ENCODE results near the gene CBS.
"Not testable (repeated sequence)": the region's sequence is repeated elsewhere in the genome, so short reads cannot be mapped to it uniquely, and the experiment has no call there.

GRCh38 chr21:43104642-43105041 is 29.0 kb upstream of the CBS start:
- TF ChIP-seq ZNF274 (IDR thresholded peaks at IDR 0.05; ENCODE audit: low read depth, low read length); SUZ12 (IDR thresholded peaks at IDR 0.05; ENCODE audit: extremely low read depth, insufficient read depth, insufficient read length); YY1 (IDR thresholded peaks at IDR 0.05; ENCODE audit: insufficient read depth, insufficient read length): not testable (repeated sequence)
